HuH-7 (cell line): ENCODE results near the gene LAMC3.
"Not testable (repeated sequence)": the region's sequence is repeated elsewhere in the genome, so short reads cannot be mapped to it uniquely, and the experiment has no call there.

Experiments
- DNase-seq: peaks from one replicate; pipeline ENCODE4 v3.0.0; 2011; ENCODE audit warnings: low spot score

LAMC3 gene

GRCh38 chr9:130992682-130993032 is 16.3 kb upstream of the LAMC3 start:
- DNase-seq, result no peak

GRCh38 chr9:130993303-130994030 is 15.5 kb upstream of the LAMC3 start:
- no peak for DNase-seq

DNA sequence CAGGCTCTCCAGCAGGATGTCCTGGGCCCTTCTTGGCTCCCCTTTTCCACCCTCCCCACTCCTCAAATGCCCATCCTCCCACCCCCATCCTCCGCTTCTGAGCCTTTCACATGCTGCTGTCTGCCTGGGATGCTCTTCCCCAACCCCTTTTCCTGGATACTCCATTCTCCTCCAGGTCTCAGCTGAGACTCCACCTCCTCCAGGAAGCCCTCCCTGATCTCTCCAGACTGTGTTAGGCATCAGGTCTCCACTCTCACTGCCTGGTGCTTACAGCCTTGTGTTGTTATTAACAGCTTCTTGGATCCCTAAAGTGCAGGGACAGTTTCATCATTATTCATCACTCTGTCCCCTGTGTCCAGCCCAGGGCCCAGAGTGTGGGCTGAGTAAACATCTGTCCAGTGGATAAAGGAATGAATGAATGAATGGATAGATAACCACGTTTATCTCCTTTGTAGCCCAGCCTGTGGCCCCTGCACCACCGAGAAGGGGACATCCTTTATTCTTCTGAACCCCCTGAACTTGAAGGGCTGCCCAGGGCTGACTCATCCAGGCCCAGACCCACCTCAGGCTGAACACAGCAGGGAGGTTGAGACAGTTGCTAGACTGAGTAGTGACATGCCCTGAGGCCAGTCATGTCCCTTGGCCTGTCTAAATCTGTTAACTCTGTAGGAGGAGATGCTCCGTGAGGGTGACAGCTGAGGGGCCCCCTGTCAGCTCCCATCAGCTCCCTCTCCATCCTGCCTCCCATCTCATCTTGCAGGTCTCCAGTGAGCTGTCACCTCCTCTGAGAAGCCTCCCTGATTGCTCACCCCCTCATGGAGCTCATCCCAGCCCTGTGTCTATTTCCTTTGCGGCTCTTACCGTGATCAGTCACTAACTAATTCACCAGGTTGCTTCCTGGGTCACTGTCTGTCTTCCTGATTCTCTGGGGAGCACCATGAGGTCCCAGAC is 14.6 kb upstream of the LAMC3 start:
- DNase-seq, result no peak

DNA sequence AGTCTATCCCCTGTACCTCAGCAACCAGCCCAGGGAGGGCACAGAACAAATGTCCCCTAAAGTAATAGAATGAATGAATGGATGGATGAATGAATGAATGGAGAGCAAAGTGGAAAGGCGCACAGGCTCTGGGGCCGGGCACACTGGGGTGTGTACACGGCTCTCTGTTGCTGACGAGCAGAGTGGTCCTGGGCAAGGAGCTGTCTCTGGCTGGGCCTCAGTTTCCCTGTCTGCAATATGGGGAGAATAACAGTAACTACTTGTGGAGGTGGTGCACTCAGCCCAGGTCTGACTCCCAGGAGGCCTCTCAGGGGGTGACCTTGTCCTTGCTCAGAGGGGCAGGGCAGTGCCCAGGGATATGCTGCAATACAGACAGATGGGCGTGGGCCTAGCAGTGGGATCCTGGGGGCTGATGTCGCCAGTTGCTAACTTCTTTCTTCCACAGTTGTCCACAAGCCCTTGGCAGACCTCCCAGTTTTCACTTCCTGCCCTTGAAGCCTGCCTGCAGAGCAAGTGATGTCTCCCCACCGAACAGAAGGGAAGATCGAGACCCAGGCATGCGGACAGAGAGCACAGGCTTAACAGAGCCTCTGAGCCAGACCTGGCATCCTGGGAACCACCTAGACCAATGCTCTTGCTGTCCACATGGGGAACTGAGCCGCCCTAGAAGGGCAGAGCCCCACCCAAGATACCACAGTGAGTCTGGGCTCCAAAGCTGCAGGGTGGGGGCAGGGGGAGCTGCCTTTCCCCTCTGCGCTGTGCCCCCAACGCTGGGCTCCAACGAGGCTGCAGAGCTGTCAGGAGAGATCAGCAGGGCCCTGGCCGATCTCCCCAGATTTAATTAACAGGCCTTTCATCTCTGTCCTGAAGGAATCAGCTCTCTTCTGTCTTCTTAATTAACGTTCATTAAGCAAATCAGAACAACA is 13.6 kb upstream of the LAMC3 start:
- DNase-seq, result no peak

- no peak for DNase-seq
Measured at GRCh38 chr9:130996205-130996604, 12.8 kb upstream of the LAMC3 start.

- no peak for DNase-seq
Measured at GRCh38 chr9:130996676-130997394, 12.1 kb upstream of the LAMC3 start.

GRCh38 chr9:130997395-130997684 is 11.6 kb upstream of the LAMC3 start:
- DNase-seq, result no peak

DNA sequence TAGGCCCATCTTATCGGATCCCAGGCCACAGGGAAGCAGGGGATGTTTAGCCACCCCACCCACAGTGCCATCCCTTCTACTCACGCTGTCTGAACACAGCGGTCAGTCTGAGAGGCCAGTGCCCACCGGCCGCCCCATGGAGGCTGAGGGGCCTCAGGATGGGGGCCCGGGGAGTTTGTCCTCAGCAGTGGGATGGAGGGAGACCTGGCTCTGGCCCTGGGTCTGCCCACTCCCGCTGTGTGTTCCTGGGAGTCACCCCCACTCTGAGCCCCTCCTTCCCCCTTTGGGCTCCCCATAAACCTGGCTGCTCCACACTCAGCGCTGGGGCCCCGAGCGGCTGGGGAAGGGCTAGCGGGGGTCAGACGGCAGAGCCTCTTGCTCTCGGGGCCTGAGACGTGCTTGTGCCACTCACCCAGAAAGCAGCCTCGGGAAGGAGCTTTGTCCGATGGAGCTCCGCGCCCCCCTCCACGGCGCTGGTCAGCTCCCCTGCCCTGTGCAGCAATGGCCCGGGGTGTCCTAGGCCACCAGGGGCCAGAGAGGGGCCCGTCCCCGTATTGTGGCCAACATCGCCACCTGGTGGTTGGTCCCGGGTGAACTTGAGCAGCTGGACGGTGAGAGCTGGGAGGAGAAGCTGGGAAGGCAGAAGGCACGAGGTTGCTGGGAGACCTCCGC is 10.9 kb upstream of the LAMC3 start:
- DNase-seq, result peak; percentile 99

GRCh38 chr9:130998597-130999244 is 10.3 kb upstream of the LAMC3 start:
- DNase-seq, result no peak

DNA sequence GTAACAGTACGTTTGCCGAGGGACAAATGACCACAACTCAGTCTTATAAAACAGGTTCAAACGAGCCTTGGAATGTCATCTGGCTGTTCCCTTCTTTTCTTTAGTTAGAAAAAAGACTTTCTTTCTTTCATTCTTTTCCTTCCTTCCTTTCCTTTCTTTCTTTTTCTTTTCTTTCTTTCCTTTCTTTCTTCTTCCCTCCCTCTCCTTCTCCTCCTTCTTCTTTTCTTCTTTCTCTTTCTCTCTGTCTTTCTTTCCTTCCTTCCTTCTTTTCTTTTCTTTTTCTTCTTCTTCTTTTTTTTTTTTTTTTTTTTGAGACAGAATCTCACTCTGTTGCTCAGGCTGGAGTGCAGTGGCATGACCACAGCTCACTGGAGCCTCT is 9.7 kb upstream of the LAMC3 start:
- no peak for DNase-seq

- not testable (repeated sequence) for DNase-seq
Measured at GRCh38 chr9:131000526-131000925, 8.4 kb upstream of the LAMC3 start.

DNA sequence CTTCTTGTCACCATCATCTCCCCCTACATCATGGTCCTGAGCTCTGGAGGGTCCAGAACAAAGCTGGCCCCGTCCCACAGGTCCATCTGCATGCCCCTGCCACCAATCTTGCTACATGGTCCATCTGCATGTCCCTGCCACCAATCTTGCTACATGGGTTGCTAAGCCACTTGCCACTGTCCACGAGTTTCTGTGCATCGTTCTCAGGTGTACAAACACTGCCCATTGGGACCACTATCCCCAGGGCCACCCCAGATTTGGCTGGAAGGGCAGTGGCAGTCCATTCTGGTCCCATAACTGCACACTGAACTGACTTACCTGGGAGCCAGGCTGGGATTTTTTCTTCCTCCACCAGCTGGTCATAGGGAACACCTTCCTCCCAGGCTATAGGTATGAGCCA is 8.0 kb upstream of the LAMC3 start:
- no peak for DNase-seq

GRCh38 chr9:131001990-131002389 is 7.0 kb upstream of the LAMC3 start:
- DNase-seq, result no peak

GRCh38 chr9:131006601-131007000 is 2.4 kb upstream of the LAMC3 start:
- no peak for DNase-seq

DNA sequence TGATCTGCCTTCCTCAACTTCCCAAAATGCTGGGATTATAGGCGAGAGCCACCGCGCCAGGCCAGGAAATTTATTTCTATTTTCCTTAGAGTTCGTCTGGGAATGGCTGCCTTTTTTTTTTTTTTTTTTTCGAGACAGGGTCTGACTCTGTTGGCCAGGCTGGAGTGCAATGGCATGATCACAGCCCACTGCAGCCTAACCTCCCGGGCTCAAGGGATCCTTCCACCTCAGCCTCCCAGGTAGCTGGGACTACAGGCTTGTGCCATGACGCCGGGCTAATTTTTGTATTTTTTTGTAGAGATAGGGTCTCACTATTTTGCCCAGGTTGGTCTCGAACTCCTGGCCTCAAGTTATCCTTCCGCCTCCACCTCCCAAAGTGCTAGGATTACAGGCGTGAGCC is 888 bp upstream of the LAMC3 start:
- no peak for DNase-seq

- DNase-seq, result no peak
Measured at GRCh38 chr9:131008563-131008908, 438 bp upstream of the LAMC3 start.

- no peak for DNase-seq
Measured at GRCh38 chr9:131010482-131011273, 1.7 kb downstream of the LAMC3 start.

GRCh38 chr9:131011274-131012022 is 2.5 kb downstream of the LAMC3 start:
- no peak for DNase-seq

GRCh38 chr9:131012023-131012334 is 3.0 kb downstream of the LAMC3 start:
- no peak for DNase-seq
